Osteoblast (primary cell): ENCODE results near the gene CXorf51A. TPM values are rescaled to one million over a fixed set of nuclear protein-coding genes. Genes with fewer than 3 reads are reported as not detected.
"Not testable (repeated sequence)": the region's sequence is repeated elsewhere in the genome, so short reads cannot be mapped to it uniquely, and the experiment has no call there.

Experiments
- DNase-seq: peaks from one replicate; pipeline ENCODE4 v3.0.0; 2011; ENCODE audit warnings: low spot score, mixed read lengths; ENCODE audit not compliant: insufficient read length; ENCODE audit errors: missing footprints
- H2AFZ ChIP-seq: 2 replicates; pipeline ENCODE4 v1.6.0; 2011; ENCODE audit warnings: mild to moderate bottlenecking, low read length
- H3K27ac ChIP-seq: 2 replicates; pipeline ENCODE4 v1.5.1; 2011; ENCODE audit warnings: mild to moderate bottlenecking, low read depth, low read length, moderate library complexity
- H3K27me3 ChIP-seq: 2 replicates; pipeline ENCODE4 v1.6.0; 2012; ENCODE audit warnings: mild to moderate bottlenecking, control low read depth, inconsistent platforms, low read length, moderate library complexity; ENCODE audit not compliant: insufficient read depth
- H3K36me3 ChIP-seq: 2 replicates; pipeline ENCODE4 v1.5.1; 2011; ENCODE audit warnings: mild to moderate bottlenecking, low read length, control low read depth, moderate library complexity; ENCODE audit not compliant: insufficient read depth
- H3K4me1 ChIP-seq: 2 replicates; pipeline ENCODE4 v1.5.1; 2011; ENCODE audit warnings: mild to moderate bottlenecking, low read length, control low read depth, moderate library complexity; ENCODE audit not compliant: insufficient read depth
- H3K4me2 ChIP-seq: 2 replicates; pipeline ENCODE4 v1.6.0; 2011; ENCODE audit warnings: mild to moderate bottlenecking, low read length; ENCODE audit not compliant: insufficient read depth
- H3K4me3 ChIP-seq: fragments of 200-600 bp; sonication (generic); 3 replicates; pipeline ENCODE4 v1.5.1; 2012; ENCODE audit warnings: mild to moderate bottlenecking, low read length, inconsistent platforms; ENCODE audit not compliant: insufficient read depth
- H3K79me2 ChIP-seq: 2 replicates; pipeline ENCODE4 v1.6.0; 2012; ENCODE audit warnings: mild to moderate bottlenecking, low read length, control low read depth, inconsistent platforms; ENCODE audit not compliant: insufficient read depth
- H3K9me3 ChIP-seq: 2 replicates; pipeline ENCODE4 v1.5.1; 2011; ENCODE audit warnings: low read depth, low read length, control low read depth
- H4K20me1 ChIP-seq: 2 replicates; pipeline ENCODE4 v1.6.0; 2012; ENCODE audit warnings: mild to moderate bottlenecking, low read length, control low read depth; ENCODE audit not compliant: insufficient read depth
- total RNA-seq: library from RNA; depleted of rRNA; stranded (reverse); fragments of >200 nt; gene quantifications from 2 replicates; pipeline ENCODE4 v1.2.3, GENCODE V29; 2012
- TF ChIP-seq, protein P1 (sequence below): IDR thresholded peaks from 2 replicates; pipeline ENCODE4 v1.5.1; 2011; ENCODE audit warnings: mild to moderate bottlenecking, low read depth, low read length, moderate library complexity; ENCODE audit errors: extremely low read depth

CXorf51A gene
- total RNA-seq: not detected in 2 replicates

DNA sequence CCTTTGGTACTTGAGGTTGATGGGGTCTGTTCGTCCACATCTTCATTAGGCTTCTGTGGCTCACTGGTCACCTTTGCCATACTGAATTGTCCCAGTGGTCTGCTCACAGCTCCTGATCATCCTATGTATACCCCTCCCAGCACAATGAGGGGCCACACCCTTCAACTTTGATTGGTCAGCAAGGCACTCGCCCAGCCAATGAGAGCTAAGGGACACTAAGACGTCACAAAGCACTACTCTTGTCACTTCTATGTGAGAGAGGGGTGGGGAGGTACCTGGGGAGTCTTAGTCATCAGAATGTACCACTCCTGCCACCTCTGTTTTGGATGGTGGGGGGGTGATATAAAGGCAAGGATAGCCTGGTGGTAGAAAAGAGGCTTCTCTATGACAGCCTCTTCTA, at the start of gene CXorf51A:
Gene CXorf51A, minus strand, starts transcription at position 101 of the 400 bp plus-strand sequence. Its CDS starts 21 bp downstream, at position 80.
- H3K4me1 ChIP-seq, H3K4me2 ChIP-seq, H3K4me3 ChIP-seq, H3K27ac ChIP-seq, H3K36me3 ChIP-seq, H3K79me2 ChIP-seq, H3K9me3 ChIP-seq, H3K27me3 ChIP-seq, DNase-seq, H2AFZ ChIP-seq, H4K20me1 ChIP-seq: not testable (repeated sequence)

DNA sequence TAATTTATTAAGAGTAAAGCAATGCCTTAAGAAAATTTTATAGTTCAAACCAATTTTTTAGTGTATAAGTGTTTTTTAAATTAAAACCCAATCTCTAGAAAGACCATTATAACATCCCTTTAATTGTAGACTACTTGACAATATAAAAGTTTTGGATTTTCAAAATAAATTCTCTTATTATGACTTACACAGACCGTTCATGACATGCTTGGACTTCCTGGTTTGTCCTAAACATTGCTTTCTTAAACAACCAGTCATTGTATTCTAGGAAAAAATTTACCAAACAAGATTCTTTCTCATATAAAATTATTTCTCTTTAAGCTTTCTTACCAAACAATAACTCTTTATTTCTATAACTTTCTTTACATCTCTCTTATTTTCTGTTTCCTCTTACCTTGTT, 49.0 kb upstream of the CXorf51A start:
- H3K79me2 ChIP-seq: no peaks in the 10 kb centered on the region
- DNase-seq: no peak
- no peaks in the 10 kb centered on the region for H4K20me1 ChIP-seq
- TF ChIP-seq, protein P1, sequence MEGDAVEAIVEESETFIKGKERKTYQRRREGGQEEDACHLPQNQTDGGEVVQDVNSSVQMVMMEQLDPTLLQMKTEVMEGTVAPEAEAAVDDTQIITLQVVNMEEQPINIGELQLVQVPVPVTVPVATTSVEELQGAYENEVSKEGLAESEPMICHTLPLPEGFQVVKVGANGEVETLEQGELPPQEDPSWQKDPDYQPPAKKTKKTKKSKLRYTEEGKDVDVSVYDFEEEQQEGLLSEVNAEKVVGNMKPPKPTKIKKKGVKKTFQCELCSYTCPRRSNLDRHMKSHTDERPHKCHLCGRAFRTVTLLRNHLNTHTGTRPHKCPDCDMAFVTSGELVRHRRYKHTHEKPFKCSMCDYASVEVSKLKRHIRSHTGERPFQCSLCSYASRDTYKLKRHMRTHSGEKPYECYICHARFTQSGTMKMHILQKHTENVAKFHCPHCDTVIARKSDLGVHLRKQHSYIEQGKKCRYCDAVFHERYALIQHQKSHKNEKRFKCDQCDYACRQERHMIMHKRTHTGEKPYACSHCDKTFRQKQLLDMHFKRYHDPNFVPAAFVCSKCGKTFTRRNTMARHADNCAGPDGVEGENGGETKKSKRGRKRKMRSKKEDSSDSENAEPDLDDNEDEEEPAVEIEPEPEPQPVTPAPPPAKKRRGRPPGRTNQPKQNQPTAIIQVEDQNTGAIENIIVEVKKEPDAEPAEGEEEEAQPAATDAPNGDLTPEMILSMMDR: no peak
- no peaks in the 10 kb centered on the region for H3K4me1 ChIP-seq
- H3K36me3 ChIP-seq: no peaks in the 10 kb centered on the region
- H3K27ac ChIP-seq: no peak overlapping the region
- H3K27me3 ChIP-seq: no peaks in the 10 kb centered on the region
- H3K9me3 ChIP-seq: peaks cover 3% of the 10 kb centered on the region
- no peak overlapping the region for H3K4me3 ChIP-seq
- no peak overlapping the region for H2AFZ ChIP-seq
- no peak overlapping the region for H3K4me2 ChIP-seq

DNA sequence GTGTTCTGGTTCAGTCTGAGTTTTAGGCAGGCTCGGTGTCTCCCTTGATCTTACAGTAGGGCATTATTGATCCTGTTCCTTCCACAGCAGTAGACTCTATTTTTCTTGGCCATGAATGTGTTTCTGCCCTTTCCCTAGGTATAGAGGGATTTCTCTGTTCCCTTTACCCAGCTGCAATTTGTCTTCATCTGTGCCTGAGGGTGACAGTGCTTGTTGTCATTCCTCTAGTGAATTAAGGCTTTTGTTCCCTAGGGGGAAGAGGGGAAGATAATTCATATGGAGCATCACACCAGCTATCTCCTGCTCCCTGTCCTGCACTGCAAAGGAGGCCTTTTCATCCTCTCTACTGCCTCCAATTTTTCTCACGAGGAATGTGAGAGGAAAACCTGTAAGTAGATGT, 39.7 kb upstream of the CXorf51A start:
- Histone ChIP-seq H2AFZ (no peak overlapping the region), H3K79me2 (no peaks in the 10 kb centered on the region), H3K27me3 (no peaks in the 10 kb centered on the region), H3K27ac (no peak overlapping the region), H3K4me3 (no peak overlapping the region), H3K4me1 (no peaks in the 10 kb centered on the region), H3K9me3 (no peaks in the 10 kb centered on the region), H3K4me2 (no peak overlapping the region), H3K36me3 (no peaks in the 10 kb centered on the region), H4K20me1 (no peaks in the 10 kb centered on the region)
- no peak for DNase-seq
- TF ChIP-seq, protein P1: no peak

DNA sequence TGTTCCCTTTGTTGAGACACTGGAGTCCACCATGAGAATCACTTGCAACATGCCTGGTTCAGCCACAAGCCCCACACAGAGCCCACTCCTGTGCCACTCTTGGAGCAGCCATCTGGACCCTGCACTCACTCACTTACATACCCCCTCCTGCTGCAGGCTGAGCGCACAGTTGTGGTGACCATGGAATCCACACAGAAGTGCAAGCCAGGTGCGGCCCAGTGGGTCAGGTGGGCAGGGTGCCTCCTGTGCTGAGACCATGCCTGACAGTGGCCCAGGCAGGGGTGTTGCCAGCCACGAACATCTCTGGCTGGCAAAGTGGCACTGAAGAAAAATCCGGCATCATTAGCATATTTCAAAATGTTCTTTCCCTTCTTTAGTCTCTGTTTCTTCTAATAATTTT, 17.4 kb upstream of the CXorf51A start:
- no peak overlapping the region for H3K4me2 ChIP-seq
- H3K9me3 ChIP-seq: no peaks in the 10 kb centered on the region
- no peaks in the 10 kb centered on the region for H3K27me3 ChIP-seq
- H3K4me1 ChIP-seq: no peaks in the 10 kb centered on the region
- no peak for DNase-seq
- no peaks in the 10 kb centered on the region for H3K36me3 ChIP-seq
- H3K27ac ChIP-seq: no peak overlapping the region
- TF ChIP-seq, protein P1: no peak
- no peak overlapping the region for H3K4me3 ChIP-seq
- H4K20me1 ChIP-seq: no peaks in the 10 kb centered on the region
- H3K79me2 ChIP-seq: no peaks in the 10 kb centered on the region
- H2AFZ ChIP-seq: no peak overlapping the region

DNA sequence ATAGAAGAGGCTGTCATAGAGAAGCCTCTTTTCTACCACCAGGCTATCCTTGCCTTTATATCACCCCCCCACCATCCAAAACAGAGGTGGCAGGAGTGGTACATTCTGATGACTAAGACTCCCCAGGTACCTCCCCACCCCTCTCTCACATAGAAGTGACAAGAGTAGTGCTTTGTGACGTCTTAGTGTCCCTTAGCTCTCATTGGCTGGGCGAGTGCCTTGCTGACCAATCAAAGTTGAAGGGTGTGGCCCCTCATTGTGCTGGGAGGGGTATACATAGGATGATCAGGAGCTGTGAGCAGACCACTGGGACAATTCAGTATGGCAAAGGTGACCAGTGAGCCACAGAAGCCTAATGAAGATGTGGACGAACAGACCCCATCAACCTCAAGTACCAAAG, 5.1 kb downstream of the CXorf51A start, which contains the start of gene CXorf51B:
Gene CXorf51B, plus strand, starts transcription at position 301 of the 400 bp plus-strand sequence. Its CDS starts 21 bp downstream, at position 322.
- not testable (repeated sequence) for H3K4me2 ChIP-seq, DNase-seq, H3K79me2 ChIP-seq

More for the DNA sequence above, 5.1 kb downstream of the CXorf51A start, which contains the start of gene CXorf51B:
- H3K4me1 ChIP-seq, H4K20me1 ChIP-seq, H3K36me3 ChIP-seq, H3K9me3 ChIP-seq, H3K27me3 ChIP-seq, H2AFZ ChIP-seq, H3K27ac ChIP-seq, H3K4me3 ChIP-seq: not testable (repeated sequence)

Other genes starting within 250 kb of the CXorf51A start
- gene CXorf51B, start 5.0 kb downstream of the CXorf51A start, total RNA-seq: not detected in 2 replicates